ENCODE measurements around the gene CALN1.
"Not testable (repeated sequence)": the region's sequence is repeated elsewhere in the genome, so short reads cannot be mapped to it uniquely, and the experiment has no call there.

CALN1 gene

GRCh38 chr7:72267291-72267800 lies 144.8 kb downstream of the CALN1 start:
- no peak for DNase-seq (ENCODE audit: low read depth)

GRCh38 chr7:72266771-72267170 lies 145.4 kb downstream of the CALN1 start:
- no peak for DNase-seq (ENCODE audit: low read depth)

GRCh38 chr7:72265071-72265904 lies 146.8 kb downstream of the CALN1 start:
- DNase-seq (ENCODE audit: low read depth) = no peak

GRCh38 chr7:72260406-72260805 lies 151.7 kb downstream of the CALN1 start:
- DNase-seq (ENCODE audit: low read depth) = no peak

- no peak for DNase-seq (ENCODE audit: low read depth)
Measured at GRCh38 chr7:72258074-72258473, 154.1 kb downstream of the CALN1 start.

- DNase-seq (ENCODE audit: low read depth) = no peak
Measured at GRCh38 chr7:72254455-72254854, 157.7 kb downstream of the CALN1 start.

GRCh38 chr7:72249106-72249505 lies 163.0 kb downstream of the CALN1 start:
- DNase-seq (ENCODE audit: low read depth) = no peak

GRCh38 chr7:72244826-72245398 lies 167.2 kb downstream of the CALN1 start:
- no peak for DNase-seq (ENCODE audit: low read depth)

GRCh38 chr7:72243329-72243728 lies 168.8 kb downstream of the CALN1 start:
- DNase-seq (ENCODE audit: low read depth) = no peak

- DNase-seq (ENCODE audit: low read depth) = no peak
Measured at GRCh38 chr7:72235351-72235750, 176.8 kb downstream of the CALN1 start.

GRCh38 chr7:72234086-72234485 lies 178.1 kb downstream of the CALN1 start:
- no peak for DNase-seq (ENCODE audit: low read depth)

GRCh38 chr7:72230281-72230680 lies 181.9 kb downstream of the CALN1 start:
- no peak for DNase-seq (ENCODE audit: low read depth)

GRCh38 chr7:72223351-72223750 lies 188.8 kb downstream of the CALN1 start:
- DNase-seq (ENCODE audit: low read depth) = no peak

GRCh38 chr7:72222136-72222535 lies 190.0 kb downstream of the CALN1 start:
- no peak for DNase-seq (ENCODE audit: low read depth)

- no peak for DNase-seq (ENCODE audit: low read depth)
Measured at GRCh38 chr7:72219500-72219899, 192.6 kb downstream of the CALN1 start.

- DNase-seq (ENCODE audit: low read depth) = no peak
Measured at GRCh38 chr7:72217151-72217550, 195.0 kb downstream of the CALN1 start.

GRCh38 chr7:72213769-72214168 lies 198.4 kb downstream of the CALN1 start:
- DNase-seq (ENCODE audit: low read depth) = no peak

- DNase-seq (ENCODE audit: low read depth) = no peak
Measured at GRCh38 chr7:72213081-72213480, 199.1 kb downstream of the CALN1 start.

GRCh38 chr7:72211175-72211574 lies 201.0 kb downstream of the CALN1 start:
- DNase-seq (ENCODE audit: low read depth) = no peak

GRCh38 chr7:72209006-72209405 lies 203.1 kb downstream of the CALN1 start:
- DNase-seq (ENCODE audit: low read depth) = not testable (repeated sequence)

- no peak for DNase-seq (ENCODE audit: low read depth)
Measured at GRCh38 chr7:72196176-72196575, 216.0 kb downstream of the CALN1 start.

GRCh38 chr7:72190919-72191318 lies 221.2 kb downstream of the CALN1 start:
- no peak for DNase-seq (ENCODE audit: low read depth)

- DNase-seq (ENCODE audit: low read depth) = no peak
Measured at GRCh38 chr7:72190146-72190545, 222.0 kb downstream of the CALN1 start.

GRCh38 chr7:72187179-72187578 lies 225.0 kb downstream of the CALN1 start:
- no peak for DNase-seq (ENCODE audit: low read depth)

Data from activated T-helper 9 cell treated with anti-CD3 and anti-CD28 coated beads, Interleukin-2, amount 50 U/mL, for 16 hours (primary cell).